HEK293T (cell line): ENCODE measurements around the gene RNF135.

ENCODE experiments used
- BHLHE40 ChIP-seq: fragments of 450-650 bp; IDR thresholded peaks from 2 replicates; pipeline ENCODE4 v1.6.1; 2016; ENCODE audit warnings: mild to moderate bottlenecking, moderate library complexity, borderline replicate concordance
- L3MBTL2 ChIP-seq: fragments of 450-650 bp; conservative IDR thresholded peaks from 2 replicates; pipeline ENCODE4 v1.6.1; 2016; ENCODE audit warnings: mild to moderate bottlenecking
- SP1 ChIP-seq: fragments of 450-650 bp; IDR thresholded peaks from 2 replicates; pipeline ENCODE4 v1.6.1; 2017
- SUZ12 ChIP-seq: fragments of 450-650 bp; IDR thresholded peaks from 2 replicates; pipeline ENCODE4 v1.6.1; 2016; ENCODE audit warnings: mild to moderate bottlenecking
- ZNF384 ChIP-seq: fragments of 450-650 bp; IDR thresholded peaks from 2 replicates; pipeline ENCODE4 v1.6.1; 2016

DNA sequence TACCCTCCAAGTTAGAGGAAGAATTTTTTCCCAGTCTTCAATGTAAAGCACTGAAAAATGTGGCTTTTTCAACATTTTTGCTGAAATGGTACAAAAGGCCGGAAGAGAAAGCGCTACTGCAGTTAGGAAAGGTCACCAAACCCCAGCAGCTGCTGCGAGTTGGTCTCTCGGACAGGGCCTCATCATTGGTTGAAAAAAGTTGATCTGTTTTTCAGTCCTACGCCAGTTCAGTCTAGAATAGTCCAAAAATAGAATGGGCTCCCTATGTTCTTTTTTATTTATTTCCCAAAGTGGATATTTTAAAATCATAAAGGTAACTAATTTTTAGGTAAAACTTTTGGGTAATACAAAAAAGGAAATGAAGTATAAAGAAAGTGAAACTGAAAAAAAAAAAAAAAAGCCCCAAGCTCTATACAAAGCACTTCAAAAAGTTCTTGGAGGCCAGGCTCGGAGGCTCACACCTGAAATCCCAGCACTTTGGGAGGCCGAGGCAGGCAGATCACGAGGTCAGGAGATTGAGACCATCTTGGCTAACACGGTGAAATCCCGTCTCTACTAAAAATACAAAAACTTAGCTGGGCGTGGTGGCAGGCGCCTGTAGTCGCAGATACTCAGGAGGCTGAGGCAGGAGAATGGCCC, 31.7 kb upstream of the RNF135 start:
- TF ChIP-seq SP1: no peak
- TF ChIP-seq BHLHE40: no peak
- TF ChIP-seq L3MBTL2: no peak
- TF ChIP-seq SUZ12: no peak
- TF ChIP-seq ZNF384: no peak
